Mucosa of rectum (tissue), 2 donors: ENCODE results near the gene CTIF.

Experiments
- H3K27ac ChIP-seq, 2 donors: one replicate each; pipeline ENCODE4 v1.7.0; 2013; ENCODE audit warnings: inconsistent platforms in 2 of 2, low read depth in 2 of 2, low read length in 2 of 2
- H3K27me3 ChIP-seq, 2 donors: one replicate each; pipeline ENCODE4 v1.7.0; 2013; ENCODE audit warnings: low read length in 2 of 2; ENCODE audit not compliant: control insufficient read depth in 2 of 2, insufficient read depth in 2 of 2
- H3K36me3 ChIP-seq, 2 donors: one replicate each; pipeline ENCODE4 v1.7.0; 2013; ENCODE audit warnings: low read length in 2 of 2; ENCODE audit not compliant: control insufficient read depth in 2 of 2, insufficient read depth in 2 of 2
- H3K4me1 ChIP-seq, 2 donors: one replicate each; pipeline ENCODE4 v1.7.0; 2013; ENCODE audit warnings: low read length in 2 of 2, mild to moderate bottlenecking in 1 of 2; ENCODE audit not compliant: control insufficient read depth in 2 of 2, insufficient read depth in 2 of 2
- H3K4me3 ChIP-seq, 2 donors: one replicate each; pipeline ENCODE4 v1.7.0; 2013; ENCODE audit warnings: low read length in 2 of 2
- H3K9ac ChIP-seq, 2 donors: one replicate each; pipeline ENCODE4 v1.7.0; 2013; ENCODE audit warnings: low read length in 2 of 2, low read depth in 1 of 2, mild to moderate bottlenecking in 1 of 2
- H3K9me3 ChIP-seq, 2 donors: one replicate each; pipeline ENCODE4 v1.7.0; 2013; ENCODE audit warnings: low read length in 2 of 2; ENCODE audit not compliant: control insufficient read depth in 2 of 2
- donor health status: healthy.
- donor health status: Normal muscosa, but diverticular disease.

The CTIF gene

GRCh38 chr18:48858676-48859075 lies 319.8 kb downstream of the CTIF start:
- Histone ChIP-seq H3K36me3 (no peaks in the 10 kb centered on the region), H3K27ac (no peak overlapping the region), H3K4me1 (no peaks in the 10 kb centered on the region), H3K27me3 (no peaks in the 10 kb centered on the region), H3K4me3 (no peak overlapping the region), H3K9ac (no peak overlapping the region), H3K9me3 (no peaks in the 10 kb centered on the region)

DNA sequence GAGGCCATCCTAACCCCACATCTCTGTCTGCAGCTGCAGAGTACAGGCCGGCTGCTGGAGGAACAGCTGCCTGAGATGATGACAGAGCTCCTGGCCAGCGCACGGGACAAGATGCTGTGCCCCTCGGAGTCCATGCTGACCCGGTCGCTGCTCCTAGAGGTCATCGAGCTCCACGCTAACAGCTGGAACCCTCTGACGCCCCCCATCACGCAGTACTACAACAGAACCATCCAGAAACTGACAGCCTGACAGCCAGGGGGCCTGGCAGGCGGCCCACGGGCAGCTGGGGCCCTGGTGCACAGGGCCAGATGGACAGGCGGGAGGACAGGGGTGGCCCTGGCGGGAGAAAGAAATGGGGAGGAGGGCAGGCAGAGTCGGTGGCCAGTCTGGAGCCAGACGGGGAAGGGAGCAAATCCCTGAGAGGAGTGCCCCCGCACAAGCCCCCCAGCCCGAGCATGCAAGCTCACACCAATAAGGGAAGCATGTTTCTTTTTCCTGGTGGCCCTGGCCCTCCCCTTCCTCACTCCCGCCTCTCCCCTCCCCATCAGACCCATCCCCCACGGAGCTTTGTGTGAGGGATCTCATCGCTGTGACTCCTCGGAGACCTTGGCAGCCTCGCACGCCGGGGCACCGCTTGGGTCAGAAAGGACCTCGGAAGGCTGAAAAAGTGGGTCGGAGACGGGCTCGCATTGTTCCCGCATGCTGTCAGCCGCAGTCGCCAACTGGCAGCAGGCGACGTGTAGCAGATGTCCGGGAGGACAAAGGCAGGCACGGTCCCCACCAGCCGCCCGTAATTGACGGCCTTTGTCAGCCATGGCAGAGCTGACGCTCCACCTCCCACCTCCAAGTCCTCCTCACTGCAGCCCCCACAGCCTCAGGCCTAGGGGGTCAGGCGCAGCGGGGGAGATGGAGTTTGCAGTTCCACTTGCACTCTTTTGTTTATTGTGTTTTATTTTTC lies 320.8 kb downstream of the CTIF start:
- H3K36me3 ChIP-seq = no peaks in the 10 kb centered on the region
- no peaks in the 10 kb centered on the region for H3K4me1 ChIP-seq
- no peaks in the 10 kb centered on the region for H3K9me3 ChIP-seq
- H3K4me3 ChIP-seq = no peak overlapping the region
- H3K27me3 ChIP-seq = no peaks in the 10 kb centered on the region
- no peak overlapping the region for H3K27ac ChIP-seq
- H3K9ac ChIP-seq = no peak overlapping the region

- no peak overlapping the region for H3K9ac ChIP-seq
- no peaks in the 10 kb centered on the region for H3K27me3 ChIP-seq
Measured at GRCh38 chr18:48860269-48861180, 321.7 kb downstream of the CTIF start.

DNA sequence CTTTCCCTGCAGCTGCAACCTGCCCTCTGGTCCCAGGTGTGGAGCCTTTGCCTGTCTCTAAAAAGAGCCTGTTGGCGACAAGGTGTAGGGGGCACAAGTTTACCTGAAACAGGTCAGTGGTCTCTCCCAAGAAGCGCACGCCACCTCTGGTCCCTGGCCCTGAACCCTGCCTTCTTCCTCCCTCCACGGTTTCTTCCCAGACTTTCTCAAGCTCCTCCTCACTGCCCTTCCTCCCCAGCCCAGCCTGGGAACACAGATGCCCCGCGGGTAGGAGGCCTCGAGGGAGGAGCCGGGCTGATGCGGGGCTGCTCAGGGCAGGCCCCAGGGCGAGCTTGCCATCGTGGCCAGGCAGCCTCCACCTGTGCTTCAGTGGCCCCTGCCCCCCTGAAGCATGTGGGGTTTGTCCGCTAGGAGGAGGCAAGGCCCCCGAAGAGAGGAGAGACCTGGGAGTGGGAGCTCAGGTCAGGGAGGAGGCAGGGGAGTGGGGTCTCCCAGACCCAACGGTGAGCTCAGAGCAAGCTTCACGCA lies 322.4 kb downstream of the CTIF start:
- no peak overlapping the region for H3K4me3 ChIP-seq
- H3K27ac ChIP-seq = no peak overlapping the region
- no peaks in the 10 kb centered on the region for H3K4me1 ChIP-seq
- H3K27me3 ChIP-seq = no peaks in the 10 kb centered on the region
- H3K9ac ChIP-seq = no peak overlapping the region
- H3K36me3 ChIP-seq = no peaks in the 10 kb centered on the region
- no peaks in the 10 kb centered on the region for H3K9me3 ChIP-seq

More at GRCh38 chr18:48860269-48861180, 321.7 kb downstream of the CTIF start:
- H3K27ac ChIP-seq = no peak overlapping the region
- no peak overlapping the region for H3K4me3 ChIP-seq
- no peaks in the 10 kb centered on the region for H3K9me3 ChIP-seq
- no peaks in the 10 kb centered on the region for H3K4me1 ChIP-seq
- no peaks in the 10 kb centered on the region for H3K36me3 ChIP-seq

DNA sequence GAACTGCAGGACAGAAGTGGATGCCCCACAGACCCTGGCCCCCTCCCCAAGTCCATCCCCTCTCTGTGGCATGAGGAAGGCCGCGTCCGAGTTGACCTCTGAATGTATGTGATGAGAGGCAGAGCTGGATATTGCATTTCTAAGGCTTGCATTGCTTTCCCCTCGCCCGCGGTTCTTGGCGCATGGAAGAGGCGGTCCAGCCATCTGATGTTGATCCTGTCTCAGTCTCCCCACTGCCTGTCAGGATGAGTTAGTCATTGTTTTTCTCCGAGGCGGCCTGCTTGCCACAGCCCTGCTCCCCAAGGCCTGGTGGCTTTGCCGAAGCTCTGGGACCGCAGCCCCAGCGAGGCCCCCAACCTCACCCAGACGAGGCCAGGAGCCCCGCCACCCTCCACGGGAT lies 323.3 kb downstream of the CTIF start:
- no peak overlapping the region for H3K27ac ChIP-seq
- H3K4me1 ChIP-seq = no peaks in the 10 kb centered on the region
- no peaks in the 10 kb centered on the region for H3K9me3 ChIP-seq

GRCh38 chr18:48862678-48863270 lies 323.9 kb downstream of the CTIF start:
- Histone ChIP-seq H3K36me3 (no peaks in the 10 kb centered on the region), H3K4me3 (no peak overlapping the region), H3K27me3 (no peaks in the 10 kb centered on the region), H3K27ac (no peak overlapping the region), H3K9ac (no peak overlapping the region), H3K9me3 (no peaks in the 10 kb centered on the region), H3K4me1 (no peaks in the 10 kb centered on the region)

More for the DNA sequence above, 323.3 kb downstream of the CTIF start:
- Histone ChIP-seq H3K4me3 (no peak overlapping the region), H3K36me3 (no peaks in the 10 kb centered on the region), H3K9ac (no peak overlapping the region), H3K27me3 (no peaks in the 10 kb centered on the region)

DNA sequence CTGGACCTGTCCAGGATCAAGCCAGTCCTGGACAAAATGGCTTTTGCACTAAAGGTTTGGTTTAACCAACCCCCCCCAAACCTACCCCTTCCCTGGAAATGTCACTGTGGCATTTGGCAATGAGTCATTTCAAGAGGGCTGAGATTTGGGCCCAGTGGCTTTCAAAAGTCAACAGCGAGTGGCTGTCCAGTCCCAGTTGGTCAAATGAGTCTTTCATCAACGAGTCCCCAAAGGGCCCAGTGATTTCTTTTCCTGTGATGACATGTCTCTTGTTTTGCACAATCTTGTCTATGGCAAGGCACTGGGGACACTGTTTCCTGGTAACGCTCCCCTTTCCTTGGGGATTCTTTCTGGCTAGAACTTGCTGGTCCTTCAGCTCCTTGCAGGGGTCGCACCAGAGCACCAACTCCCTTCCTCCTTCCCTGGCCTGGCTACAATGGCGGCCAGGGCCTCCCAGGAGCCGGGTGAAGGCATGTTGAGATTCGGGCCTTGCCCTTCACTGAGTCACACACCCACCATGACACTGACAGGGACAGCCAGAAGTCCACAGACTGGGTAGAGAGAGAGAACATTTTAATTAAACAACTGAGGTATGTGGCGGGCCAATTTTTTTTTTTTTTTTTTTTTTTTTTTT lies 324.7 kb downstream of the CTIF start:
- Histone ChIP-seq H3K4me3 (no peak overlapping the region), H3K4me1 (no peaks in the 10 kb centered on the region), H3K27ac (no peak overlapping the region), H3K27me3 (no peaks in the 10 kb centered on the region), H3K9me3 (no peaks in the 10 kb centered on the region), H3K9ac (no peak overlapping the region), H3K36me3 (no peaks in the 10 kb centered on the region)

DNA sequence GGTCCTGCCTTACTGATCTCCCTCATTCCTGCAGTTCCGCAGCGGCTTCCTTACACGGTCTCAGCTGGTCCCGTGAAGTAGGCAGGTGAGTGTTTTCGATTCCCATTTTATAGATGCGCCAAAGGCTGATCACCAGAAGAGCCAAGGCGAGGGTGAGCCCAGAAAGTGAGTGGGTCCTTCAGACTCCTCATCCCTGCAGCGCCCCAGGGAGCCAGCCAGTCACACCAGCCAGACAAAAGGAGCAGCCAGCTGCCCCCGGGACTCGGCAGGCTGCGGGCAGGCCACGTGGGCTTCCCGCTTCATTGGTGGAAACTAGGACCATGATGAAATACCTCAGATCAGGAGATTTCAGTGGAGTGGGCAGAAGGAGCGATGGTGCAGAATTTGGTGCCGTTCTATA lies 326.0 kb downstream of the CTIF start:
- Histone ChIP-seq H3K9ac (no peak overlapping the region), H3K9me3 (no peaks in the 10 kb centered on the region), H3K27me3 (no peaks in the 10 kb centered on the region), H3K4me3 (no peak overlapping the region), H3K4me1 (no peaks in the 10 kb centered on the region), H3K36me3 (no peaks in the 10 kb centered on the region), H3K27ac (no peak overlapping the region)

DNA sequence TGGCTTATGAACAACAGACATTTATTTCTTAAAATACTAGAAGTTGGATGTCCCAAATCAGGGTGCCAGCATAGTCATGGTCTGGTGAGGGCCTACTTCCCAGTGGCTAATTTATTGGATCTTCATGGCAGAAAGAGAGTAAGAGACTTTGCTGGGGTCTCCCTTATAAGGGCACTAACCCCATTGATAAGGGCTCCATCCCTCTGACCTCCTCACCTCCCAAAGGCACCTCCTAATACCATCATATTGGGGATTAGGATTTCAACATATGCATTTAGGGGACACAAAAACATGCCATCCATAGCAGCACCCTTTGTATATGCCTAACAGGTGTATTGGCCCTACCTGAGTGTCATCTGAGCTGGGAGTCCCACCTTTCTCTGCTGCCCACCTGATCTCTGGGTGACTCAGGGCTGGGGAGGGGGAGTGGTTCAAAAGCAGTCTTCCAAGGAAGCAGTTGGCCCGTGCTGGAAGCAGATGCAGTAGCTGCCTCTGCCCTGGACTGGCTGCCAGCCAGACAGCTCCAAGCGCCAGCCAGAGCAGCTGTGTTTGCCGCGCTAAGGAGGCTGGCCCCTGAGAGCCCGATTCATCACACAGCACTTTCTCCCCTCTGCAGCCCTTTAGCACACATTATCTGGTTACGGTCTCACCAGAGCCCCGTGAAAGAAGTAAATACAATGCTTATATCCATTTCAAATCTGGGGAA lies 327.4 kb downstream of the CTIF start:
- no peak overlapping the region for H3K27ac ChIP-seq
- no peak overlapping the region for H3K9ac ChIP-seq
- no peaks in the 10 kb centered on the region for H3K9me3 ChIP-seq
- H3K36me3 ChIP-seq = no peaks in the 10 kb centered on the region
- H3K4me3 ChIP-seq = no peak overlapping the region
- H3K27me3 ChIP-seq = no peaks in the 10 kb centered on the region
- H3K4me1 ChIP-seq = no peaks in the 10 kb centered on the region
